GM19351 (cell line): ENCODE data around the gene AGAP1.

Source experiments
- ATAC-seq: cut with Tn5 transposase; IDR thresholded peaks from one replicate; pipeline ENCODE4 v1.9.1; 2021; ENCODE audit warnings: mild to moderate bottlenecking, moderate library complexity; ENCODE audit not compliant: unreplicated experiment

The AGAP1 gene

GRCh38 chr2:235677937-235678336 lies 184.1 kb downstream of the AGAP1 start:
- no peak for ATAC-seq

DNA sequence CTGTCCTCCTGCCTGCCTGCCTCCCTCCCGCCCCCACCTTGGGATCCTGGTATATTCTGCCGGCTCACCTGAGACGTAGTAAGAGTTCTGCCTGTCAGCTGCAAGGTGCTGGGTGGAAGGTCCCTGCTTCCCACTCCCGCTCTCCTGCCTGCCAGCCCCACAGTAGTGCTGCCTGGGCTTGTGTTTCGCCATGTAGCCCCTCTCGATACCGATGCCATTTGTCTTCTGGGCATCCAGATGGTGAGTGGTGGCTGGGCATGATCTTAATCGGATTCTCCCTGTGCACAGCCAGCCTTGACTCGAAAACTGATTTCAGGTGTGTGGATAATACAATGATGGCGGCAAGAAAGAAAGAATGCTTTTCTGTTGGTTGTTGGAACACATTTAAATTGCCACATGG lies 184.9 kb downstream of the AGAP1 start:
- ATAC-seq = no peak

DNA sequence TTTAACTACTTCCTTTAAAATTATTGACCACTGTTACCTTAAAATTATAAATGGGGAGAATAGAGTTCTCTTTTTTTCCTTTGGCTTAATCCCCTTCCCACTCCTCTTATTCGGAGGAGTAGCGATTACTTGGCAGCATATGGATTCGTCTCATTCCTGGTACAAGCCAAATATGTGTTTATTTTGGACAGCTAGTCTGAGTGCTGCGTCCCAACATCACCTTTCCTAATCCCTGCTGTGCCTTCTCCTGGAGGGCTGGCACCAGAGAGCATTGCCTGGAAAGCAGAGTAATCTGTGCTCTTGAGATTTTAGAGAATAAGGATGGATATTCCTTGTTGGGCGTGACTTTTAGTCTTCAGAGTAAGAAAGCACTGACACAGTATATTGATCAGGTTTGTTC lies 185.6 kb downstream of the AGAP1 start:
- no peak for ATAC-seq

GRCh38 chr2:235685024-235685721 lies 191.3 kb downstream of the AGAP1 start:
- ATAC-seq = no peak

GRCh38 chr2:235688511-235689426 lies 194.9 kb downstream of the AGAP1 start:
- ATAC-seq = no peak

GRCh38 chr2:235689427-235689853 lies 195.6 kb downstream of the AGAP1 start:
- ATAC-seq = no peak

DNA sequence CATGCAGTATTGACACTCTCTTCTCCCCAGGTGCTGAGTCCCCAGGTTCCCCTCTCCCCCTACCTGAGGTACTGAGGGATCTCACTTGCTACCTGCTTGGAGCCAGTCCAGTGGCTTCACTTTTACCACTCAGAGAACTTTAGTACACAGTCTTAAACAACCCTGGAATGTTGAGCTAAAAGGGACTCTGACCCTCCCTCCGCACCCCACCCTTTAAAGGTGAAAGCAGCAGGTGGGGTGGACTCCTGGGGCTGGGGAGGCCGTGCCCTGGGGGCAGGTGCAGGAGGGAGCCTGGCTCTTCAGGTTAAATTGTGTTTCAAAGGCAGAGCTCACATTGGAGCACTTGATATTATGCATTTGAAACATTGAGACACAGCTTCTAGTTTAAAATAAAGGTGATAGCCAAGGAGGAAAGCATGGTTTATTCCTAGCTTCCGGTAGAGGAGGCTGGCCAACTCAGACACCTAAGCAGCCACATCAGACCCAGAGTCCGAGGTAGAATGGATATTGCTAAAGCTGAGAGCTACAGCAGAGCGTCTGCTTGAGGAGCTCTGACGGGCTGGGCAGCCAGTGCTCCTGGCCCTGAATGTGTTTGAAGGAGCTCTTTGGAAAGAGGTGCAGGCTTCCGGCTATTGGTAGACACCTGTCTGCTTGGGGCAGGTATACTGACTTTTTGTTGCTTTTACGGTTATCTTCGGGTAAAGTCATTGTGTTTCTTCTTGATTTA lies 196.4 kb downstream of the AGAP1 start:
- ATAC-seq = no peak

DNA sequence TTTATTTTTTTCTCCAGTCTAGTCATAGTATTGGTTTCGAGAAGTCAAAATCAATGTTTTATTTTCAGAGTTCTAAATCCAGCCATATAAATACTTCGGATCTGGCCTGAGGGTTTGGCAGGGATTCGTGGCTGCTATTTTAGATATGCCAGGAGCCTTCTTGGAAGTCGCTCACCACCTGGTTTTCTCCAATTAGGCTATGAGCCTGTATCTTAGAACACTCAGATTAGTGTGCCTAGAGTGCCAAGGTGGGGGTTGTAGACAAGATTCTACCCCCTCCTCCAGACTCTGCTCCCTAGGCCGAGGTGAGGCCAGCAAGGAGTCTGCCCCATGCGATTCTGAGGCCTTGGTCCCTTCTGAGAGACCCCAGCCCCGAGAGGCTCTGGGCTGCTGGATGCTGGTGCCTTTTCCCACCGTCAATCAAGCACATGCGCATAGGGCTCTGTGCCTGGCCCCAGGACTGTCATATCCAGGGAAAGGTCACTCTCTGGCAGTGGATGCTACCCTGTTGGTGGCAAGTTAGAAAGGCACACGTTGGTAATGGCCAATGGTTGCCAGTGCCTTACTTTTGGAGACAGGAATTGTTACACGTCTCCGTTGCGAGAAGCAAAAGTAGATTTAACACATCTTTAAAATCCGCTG lies 197.1 kb downstream of the AGAP1 start:
- no peak for ATAC-seq

DNA sequence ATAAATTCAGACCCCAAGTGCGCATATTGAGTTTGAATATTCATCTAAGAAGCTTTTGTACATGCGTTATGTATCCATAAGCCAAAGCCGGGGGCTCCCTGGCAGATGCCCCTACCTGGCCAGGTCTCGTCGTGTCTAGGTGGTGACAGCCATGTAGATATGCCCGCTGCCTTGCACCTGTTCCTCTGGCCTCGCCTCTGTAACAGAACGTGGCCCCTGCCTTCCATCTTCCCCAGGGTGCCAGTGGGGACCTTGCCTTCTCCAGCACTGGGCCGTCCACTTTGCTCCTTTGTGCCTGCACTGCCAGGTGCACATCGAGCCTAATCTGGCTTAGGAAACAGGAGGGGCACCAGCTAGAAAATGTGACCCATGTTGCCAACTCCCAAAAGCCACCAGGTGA lies 198.2 kb downstream of the AGAP1 start:
- no peak for ATAC-seq

DNA sequence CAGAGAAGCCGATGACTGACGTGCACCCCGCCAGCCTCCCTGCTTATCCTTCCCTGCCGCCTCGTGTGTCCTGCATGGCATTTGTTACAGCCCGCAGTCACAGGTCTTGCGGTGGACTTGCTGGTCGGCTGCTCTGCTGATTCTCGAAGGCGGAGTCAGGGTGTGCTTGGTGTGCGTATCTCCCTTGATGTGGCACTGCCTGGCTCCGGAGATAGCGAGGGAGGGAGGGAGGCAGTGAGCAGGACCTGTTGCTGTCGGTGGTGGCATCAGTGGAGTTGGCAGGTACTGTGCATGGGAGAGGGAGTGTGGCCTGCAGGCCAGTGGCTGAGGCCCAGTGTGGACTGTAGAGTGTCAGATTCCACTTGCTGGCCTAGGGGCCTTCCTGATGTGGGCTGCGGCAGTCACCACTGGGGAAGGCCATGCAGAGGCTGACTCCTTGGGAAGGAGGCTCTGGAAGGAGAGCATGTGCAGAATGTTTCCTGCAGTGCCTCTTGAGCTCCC lies 198.9 kb downstream of the AGAP1 start:
- ATAC-seq = no peak

DNA sequence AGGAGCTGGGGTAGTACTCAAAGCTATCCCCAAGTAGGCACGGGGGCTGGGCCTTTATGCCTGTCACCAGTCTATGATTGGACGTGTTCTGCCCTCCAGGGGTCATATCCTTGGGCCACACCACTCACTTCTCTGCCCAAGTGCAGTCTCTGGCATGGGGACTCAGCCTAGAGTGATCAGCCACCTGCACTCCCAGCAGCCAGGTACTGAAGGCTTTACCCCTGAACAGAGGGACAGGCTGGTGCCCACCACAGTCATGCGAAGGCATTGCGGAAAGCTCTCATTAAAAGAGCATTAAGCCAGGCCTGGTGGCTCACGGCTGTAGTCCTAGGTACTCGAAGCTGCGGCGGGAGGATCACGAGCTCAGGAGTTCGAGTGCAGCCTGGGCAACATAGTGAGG lies 199.4 kb downstream of the AGAP1 start:
- no peak for ATAC-seq

- no peak for ATAC-seq
Observed at GRCh38 chr2:235694721-235695601, 201.1 kb downstream of the AGAP1 start.

DNA sequence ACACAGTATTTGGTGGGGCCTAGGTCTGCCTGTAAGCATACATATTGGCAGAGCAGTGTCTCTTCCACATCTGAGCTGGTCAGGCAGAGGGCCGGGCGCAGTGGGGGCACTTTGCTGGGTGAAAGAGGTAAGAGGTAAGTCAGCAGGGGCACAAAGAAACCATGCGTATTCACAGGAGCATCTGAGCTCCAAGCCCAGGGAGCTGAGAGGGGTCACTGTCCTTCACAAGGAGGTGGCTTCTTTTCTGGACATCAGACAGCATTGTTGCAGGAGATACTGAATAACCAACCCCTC lies 201.7 kb downstream of the AGAP1 start:
- no peak for ATAC-seq

- ATAC-seq = no peak
Observed at GRCh38 chr2:235697041-235697440, 203.2 kb downstream of the AGAP1 start.

DNA sequence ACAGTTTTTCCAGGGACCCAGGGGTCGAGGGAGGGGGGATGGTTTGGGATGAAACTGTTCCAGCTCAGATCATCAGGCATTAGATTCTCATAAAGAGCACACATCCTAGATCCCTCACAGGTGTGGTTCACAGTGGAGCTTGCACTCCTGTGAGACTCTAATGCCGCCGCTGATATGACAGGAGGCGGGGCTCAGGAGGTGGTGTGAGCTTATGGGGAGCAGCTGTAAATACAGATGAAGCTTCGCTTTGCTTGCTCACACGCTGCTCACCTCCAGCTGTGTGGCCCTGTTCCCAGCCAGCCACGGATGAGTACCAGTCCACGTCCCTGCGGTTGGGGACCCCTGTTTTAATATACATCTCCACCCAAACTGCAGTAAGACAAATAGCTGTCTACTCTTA lies 204.2 kb downstream of the AGAP1 start:
- ATAC-seq = no peak

DNA sequence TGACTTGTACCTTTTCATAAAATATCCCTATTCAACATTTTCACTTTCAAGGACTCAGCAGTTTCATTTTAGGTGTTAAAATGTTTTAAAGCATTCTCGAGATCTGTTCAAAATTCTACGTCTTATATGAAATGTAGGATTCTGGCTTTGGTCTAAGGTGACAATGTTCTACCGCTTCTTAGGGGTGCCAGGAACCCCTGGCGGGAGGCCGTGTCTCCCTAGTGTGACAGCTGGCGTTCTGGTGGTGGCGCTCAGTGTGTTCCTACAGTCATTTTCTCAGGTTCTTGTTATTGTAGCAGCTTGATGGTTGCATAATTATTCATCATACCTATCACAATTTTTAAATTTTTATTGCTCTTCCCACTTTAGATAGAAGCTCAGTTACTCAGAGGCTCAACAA lies 204.6 kb downstream of the AGAP1 start:
- ATAC-seq = no peak

- ATAC-seq = no peak
Observed at GRCh38 chr2:235699576-235699975, 205.7 kb downstream of the AGAP1 start.

DNA sequence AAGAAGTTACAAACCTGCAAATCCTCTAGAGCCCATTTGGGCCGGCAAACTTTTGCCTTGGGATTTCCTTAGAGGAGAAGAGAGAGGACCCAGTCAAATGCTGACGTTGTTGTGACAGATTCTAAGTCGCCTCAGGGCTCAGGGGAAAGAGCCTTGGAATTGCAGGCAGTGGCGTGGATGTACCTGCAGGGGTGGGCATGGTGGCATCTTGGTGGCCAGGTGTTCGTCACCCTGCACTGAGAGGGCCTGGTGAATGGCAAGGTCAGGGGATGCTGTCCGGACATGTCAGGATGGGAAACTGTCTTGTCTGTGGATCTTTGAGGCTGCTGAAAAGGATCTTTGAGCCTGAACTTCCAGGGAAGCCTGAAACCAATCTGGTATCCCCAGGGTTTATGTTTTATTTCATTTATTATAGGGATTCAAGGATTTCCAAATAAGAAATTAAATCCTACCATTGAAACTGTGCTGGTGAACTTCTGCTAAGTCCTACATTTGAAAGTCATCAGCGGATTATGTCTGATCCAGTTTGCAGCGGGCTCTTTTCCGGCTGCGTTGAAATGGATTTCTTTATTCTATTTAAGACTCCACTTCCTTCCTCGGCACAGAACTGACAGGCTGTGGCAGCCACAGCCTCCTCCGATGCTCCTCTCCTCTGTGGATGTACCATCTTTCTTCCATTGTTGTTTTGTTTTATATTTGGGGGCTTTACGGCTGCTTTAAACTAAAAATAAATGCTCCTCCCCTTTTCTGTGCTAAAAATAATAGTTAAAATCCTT lies 207.6 kb downstream of the AGAP1 start:
- ATAC-seq = no peak

- ATAC-seq = no peak
Observed at GRCh38 chr2:235702186-235702585, 208.3 kb downstream of the AGAP1 start.
